K562 (cell line): ENCODE results near the gene STON2. TPM values are rescaled to one million over a fixed set of nuclear protein-coding genes. Genes with fewer than 3 reads are reported as not detected.
A peak's percentile ranks its signal among the peaks of the same experiment; 100 is the strongest.

Experiments used
- ATAC-seq: fragments of 200-7000 bp; cut with Tn5 transposase; 3 replicates; pipeline ENCODE4 v1.9.1; 2020; ENCODE audit warnings: moderate library complexity
- BruUV-seq: library from RNA; stranded (reverse); fragments of 400-500 nt; replicated peaks from 2 replicates; lab custom pipeline; 2021; lab: Mats Ljungman, UMichigan
- CTCF ChIA-PET: fragments of 300-600 bp; formaldehyde crosslinking; extraction: SDS; loops from one replicate; lab custom pipeline; 2021; ENCODE audit warnings: low intra/inter-chr PET ratio; lab: Yijun Ruan, JAX
- POLR2A ChIA-PET: fragments of 300-600, 350-650 bp; sonication (Branson Sonifier 250); formaldehyde crosslinking; extraction: SDS; loops from one replicate; lab custom pipeline; 2021; ENCODE audit warnings: antibody characterized with exemption, inconsistent platforms; lab: Yijun Ruan, JAX
- DNase-seq, 4 experiments: peaks; one replicate each; pipeline versions ENCODE4 v3.0.0 to v3.0.0-alpha.2; 2011 to 2018; ENCODE audit warnings: low spot score in 3 of 4, mixed read lengths in 3 of 4; ENCODE audit errors: extremely low read depth in 1 of 4
- FAIRE-seq: peaks from 2 replicates; lab custom pipeline; 2011; peaks lifted over from hg19 to GRCh38; lab: Jason Lieb, UNC
- H2AFZ ChIP-seq: 2 replicates; pipeline ENCODE4 v1.6.0; 2011; ENCODE audit warnings: low read depth, low read length, control low read depth, inconsistent platforms
- H3K27ac ChIP-seq: fragments of 200-600 bp; 3 replicates; pipeline ENCODE4 v1.8.0; 2011; ENCODE audit warnings: low read depth, mild to moderate bottlenecking, control low read depth, inconsistent platforms, low read length, moderate library complexity, mixed read lengths; ENCODE audit errors: extremely low read depth
- H3K27me3 ChIP-seq, 2 experiments: fragments of 300-600 bp in 1 of 2; 2 replicates in 1 of 2; 3 replicates in 1 of 2; pipeline versions ENCODE4 v1.6.0 to v1.8.0; 2011; ENCODE audit warnings: inconsistent platforms in 2 of 2, low read length in 2 of 2, mild to moderate bottlenecking in 1 of 2, mixed read lengths in 1 of 2, moderate library complexity in 1 of 2; ENCODE audit not compliant: control insufficient read depth in 2 of 2, insufficient read depth in 2 of 2
- H3K36me3 ChIP-seq: fragments of 300-600 bp; 3 replicates; pipeline ENCODE4 v1.8.0; 2011; ENCODE audit warnings: mild to moderate bottlenecking, low read length, inconsistent platforms; ENCODE audit not compliant: control insufficient read depth, insufficient read depth
- H3K4me1 ChIP-seq, 2 experiments: fragments of 200-600 bp in 1 of 2; replicated peaks in 1 of 2; 2 replicates in 1 of 2; 3 replicates in 1 of 2; pipeline versions ENCODE4 v1.5.1 to v1.8.0; 2011; ENCODE audit warnings: inconsistent platforms in 2 of 2, low read length in 2 of 2, mild to moderate bottlenecking in 1 of 2, mixed read lengths in 1 of 2, moderate library complexity in 1 of 2; ENCODE audit not compliant: control insufficient read depth in 2 of 2, insufficient read depth in 2 of 2
- H3K4me2 ChIP-seq: 2 replicates; pipeline ENCODE4 v1.6.1; 2011; ENCODE audit warnings: low read length, control low read depth, inconsistent platforms, mixed read lengths; ENCODE audit not compliant: insufficient read depth
- H3K4me3 ChIP-seq: fragments of 200-600 bp; sonication (generic), shearing (Covaris generic); 2 replicates; pipeline ENCODE4 v1.5.1; 2016; ENCODE audit warnings: control low read depth, inconsistent platforms
- H3K79me2 ChIP-seq: fragments of 200-600 bp; 3 replicates; pipeline ENCODE4 v1.8.0; 2011; ENCODE audit warnings: low read length, inconsistent platforms; ENCODE audit not compliant: control insufficient read depth, insufficient read depth
- H3K9ac ChIP-seq, 2 experiments: 2 replicates each; pipeline versions ENCODE4 v1.6.0 to v1.6.1; 2011; ENCODE audit warnings: low read depth in 2 of 2, low read length in 2 of 2, control low read depth in 1 of 2, inconsistent platforms in 1 of 2, mild to moderate bottlenecking in 1 of 2, mixed read lengths in 1 of 2; ENCODE audit not compliant: insufficient read depth in 1 of 2
- H3K9me1 ChIP-seq: one replicate; pipeline ENCODE4 v1.6.0; 2011; ENCODE audit warnings: inconsistent platforms, mild to moderate bottlenecking, low read length, moderate library complexity; ENCODE audit not compliant: control insufficient read depth, insufficient read depth
- H3K9me3 ChIP-seq: replicated peaks from 2 replicates; pipeline ENCODE4 v1.5.1; 2011; ENCODE audit warnings: low read depth, low read length, inconsistent platforms; ENCODE audit not compliant: control insufficient read depth, insufficient read depth
- H4K20me1 ChIP-seq: replicated peaks from 2 replicates; pipeline ENCODE4 v1.6.1; 2011; ENCODE audit warnings: low read length, inconsistent platforms, mixed read lengths; ENCODE audit not compliant: control insufficient read depth, insufficient read depth
- CBX5 ChIP-seq: IDR thresholded peaks from 2 replicates; pipeline ENCODE4 v1.6.1; 2014; ENCODE audit warnings: low read depth, borderline replicate concordance
- CHD7 ChIP-seq: fragments of 200-600 bp; sonication (generic); IDR thresholded peaks from one replicate; pipeline ENCODE4 v1.6.1; 2012; ENCODE audit warnings: mild to moderate bottlenecking, low read depth, low read length, inconsistent platforms
- GATA2 ChIP-seq: sonication (generic); formaldehyde crosslinking; IDR thresholded peaks from 2 replicates; pipeline ENCODE4 v1.4.0; 2020; ENCODE audit warnings: mild to moderate bottlenecking, missing genetic modification reagents
- HMBOX1 ChIP-seq: sonication (generic); IDR thresholded peaks from 2 replicates; pipeline ENCODE4 v1.6.1; 2016
- MXI1 ChIP-seq: IDR thresholded peaks from 2 replicates; pipeline ENCODE4 v1.6.1; 2011; ENCODE audit warnings: low read depth, mild to moderate bottlenecking, improper control_type of control experiment, low read length
- NEUROD1 ChIP-seq: fragments of 150-350 bp; IDR thresholded peaks from 2 replicates; pipeline ENCODE4 v1.6.1; 2014; ENCODE audit warnings: borderline replicate concordance, low read length, low read depth; ENCODE audit not compliant: partially characterized antibody
- SMARCE1 ChIP-seq: fragments of 450-650 bp; IDR thresholded peaks from 2 replicates; pipeline ENCODE4 v1.7.1; 2016; ENCODE audit warnings: mild to moderate bottlenecking
- SREBF1 ChIP-seq: fragments of 150-350 bp; IDR thresholded peaks from 2 replicates; pipeline ENCODE4 v1.6.1; 2014; ENCODE audit warnings: antibody characterized with exemption, low read depth, low read length, borderline replicate concordance
- ZNF408 ChIP-seq: fragments of 250-450 bp; sonication (Bioruptor Pico); IDR thresholded peaks from 2 replicates; pipeline ENCODE4 v1.4.0; 2020; ENCODE audit warnings: low read depth, mild to moderate bottlenecking, moderate library complexity
- ZNF589 ChIP-seq: fragments of 200-800 bp; sonication (Bioruptor generic); IDR thresholded peaks from 2 replicates; pipeline ENCODE4 v1.6.1; 2016; ENCODE audit warnings: low read depth, missing genetic modification characterization, missing compliant biosample characterization
- ZSCAN32 ChIP-seq: fragments of 450-650 bp; formaldehyde crosslinking; IDR thresholded peaks from 2 replicates; pipeline ENCODE4 v1.4.0; 2020; ENCODE audit warnings: mild to moderate bottlenecking, moderate library complexity
- WGBS: fragments of 100-300 bp; shearing (Covaris generic); methylation state at CpG from one replicate; pipeline ENCODE4 v1.1.6; 2016; ENCODE audit warnings: low coverage, mixed read lengths; ENCODE audit not compliant: insufficient coverage; ENCODE audit errors: missing lambda C conversion rate; 5-methylcytosine and 5-hydroxymethylcytosine counted together
- in situ Hi-C: fragments of 300-500 bp; cut with MboI; formaldehyde crosslinking; loops from 4 replicates; pipeline ENCODE4 v1.15.0; 2018; ENCODE audit warnings: inconsistent platforms, mixed read lengths
- intact Hi-C: fragments of 100-400 bp; cut with micrococcal nuclease; formaldehyde crosslinking; loops from 2 replicates; pipeline ENCODE4 v1.14.2; 2022
- polyA plus RNA-seq, 8 experiments: library from polyadenylated mRNA; depleted of rRNA in 4 of 8; stranded (reverse) in 5 of 8; unstranded in 3 of 8; fragments of >200 nt; fragmentation: Nextera tagmentation in 2 of 8; fragmentation: Illumina TruSeq in 1 of 8; extraction: Ambion mirVana in 2 of 8; extraction: Trizol in 1 of 8; gene quantifications; 2 replicates each; pipeline versions ENCODE4 v1.2.1 to v1.2.3, GENCODE V29; 2011 to 2014; ENCODE audit warnings: inconsistent platforms in 1 of 8, missing spikeins in 1 of 8
- total RNA-seq, 7 experiments: library from RNA; depleted of rRNA in 6 of 7; stranded (reverse); fragments of >200 nt in 6 of 7; fragmentation: Illumina TruSeq in 2 of 7; extraction: Trizol in 2 of 7; gene quantifications; 2 replicates each; pipeline versions ENCODE4 v1.2.1 to v1.2.3, GENCODE V29; 2011 to 2021; ENCODE audit warnings: low replicate concordance in 1 of 7

The STON2 gene
- total and polyA plus RNA-seq, 9 of the 15 experiments (the other 6 are each of a cell fraction or from before 2014, with no cell fraction given): 7.8 to 99.3 (median 53.5) TPM

- FAIRE-seq: peak; percentile 35
- TF ChIP-seq NEUROD1 (no peak), ZNF408 (CRISPR knock-in tag) (no peak), CBX5 (no peak), ZSCAN32 (no peak), ZNF589 (no peak), SREBF1 (no peak), CHD7 (no peak), HMBOX1 (0 out of 2 replicates have a peak, but pooled peaks have one; percentile 26), SMARCE1 (no peak), MXI1 (no peak), GATA2 (0 out of 2 replicates have a peak, but pooled peaks have one; percentile 24)
Measured at GRCh38 chr14:81252278-81252677, 147.8 kb downstream of the STON2 start.

More at GRCh38 chr14:81252278-81252677, 147.8 kb downstream of the STON2 start:
- Histone ChIP-seq H4K20me1 (no peaks in the 10 kb centered on the region), H3K36me3 (no peaks in the 10 kb centered on the region), H3K27me3 (no peaks in the 10 kb centered on the region), H3K79me2 (no peaks in the 10 kb centered on the region), H3K4me2 (no peak overlapping the region), H3K4me1 (peaks cover 0 to 4% of the 10 kb centered on the region in 2 experiments; a peak in 2 of 5 replicates), H3K9ac (no peak overlapping the region), H2AFZ (no peak overlapping the region), H3K9me1 (no peaks in the 10 kb centered on the region), H3K9me3 (no peaks in the 10 kb centered on the region), H3K4me3 (no peak overlapping the region), H3K27ac (no peak overlapping the region)
- intact Hi-C loops (no loop called here), in situ Hi-C loops (no loop called here)
- no TSS peak for BruUV-seq
- ATAC-seq (peak; percentile 57), DNase-seq (peak in 1 of 4 experiments; percentile 13)
- CTCF ChIA-PET: no interaction called here
- WGBS: 10% methylated on average over 1 of the region's 1 CpG
- POLR2A ChIA-PET: no interaction called here
